Neural cell (in vitro differentiated cells): ENCODE measurements around the gene ACTN2. TPM values are rescaled to one million over a fixed set of nuclear protein-coding genes. Genes with fewer than 3 reads are reported as not detected.

Source experiments
- H2AFZ ChIP-seq: fragments of 200-600, 300-800 bp; sonication (generic), shearing (Covaris generic); 2 replicates; pipeline ENCODE4 v1.6.0; 2014; ENCODE audit warnings: low read depth, mild to moderate bottlenecking, antibody characterized with exemption, low read length, moderate library complexity
- H3F3A ChIP-seq: fragments of 200-600 bp; shearing (Covaris generic); 2 replicates; pipeline ENCODE4 v1.6.1; 2016; ENCODE audit warnings: mild to moderate bottlenecking, moderate library complexity, mixed read lengths, antibody characterized with exemption, low read length; ENCODE audit not compliant: insufficient read depth, poor library complexity, severe bottlenecking
- H3K27ac ChIP-seq: fragments of 200-600, 300-800 bp; sonication (generic), shearing (Covaris generic); 2 replicates; pipeline ENCODE4 v1.5.1; 2014; ENCODE audit warnings: mild to moderate bottlenecking, low read length, moderate library complexity
- H3K27me3 ChIP-seq: fragments of 300-800, 200-600 bp; sonication (generic), shearing (Covaris generic); 2 replicates; pipeline ENCODE4 v1.6.0; 2014; ENCODE audit warnings: mild to moderate bottlenecking, low read depth, low read length, moderate library complexity; ENCODE audit not compliant: insufficient read depth
- H3K36me3 ChIP-seq: fragments of 300-800, 200-600 bp; sonication (generic), shearing (Covaris generic); 2 replicates; pipeline ENCODE4 v1.5.1; 2014; ENCODE audit warnings: mild to moderate bottlenecking, antibody characterized with exemption, low read length, moderate library complexity; ENCODE audit not compliant: insufficient read depth
- H3K4me2 ChIP-seq: fragments of 300-800, 200-600 bp; sonication (generic), shearing (Covaris generic); 2 replicates; pipeline ENCODE4 v1.6.0; 2014; ENCODE audit warnings: mild to moderate bottlenecking, low read length
- H3K4me3 ChIP-seq: fragments of 300-800, 200-600 bp; sonication (generic), shearing (Covaris generic); 2 replicates; pipeline ENCODE4 v1.5.1; 2014; ENCODE audit warnings: mild to moderate bottlenecking, low read length, moderate library complexity
- H3K79me2 ChIP-seq: fragments of 200-600 bp; shearing (Covaris generic); replicated peaks from 2 replicates; pipeline ENCODE4 v1.6.0; 2014; ENCODE audit warnings: mild to moderate bottlenecking, low read length, moderate library complexity; ENCODE audit not compliant: insufficient read depth
- H3K9ac ChIP-seq: fragments of 300-800, 200-600 bp; sonication (generic), shearing (Covaris generic); 2 replicates; pipeline ENCODE4 v1.6.1; 2016; ENCODE audit warnings: mild to moderate bottlenecking, low read length, mixed read lengths
- H3K9me2 ChIP-seq: fragments of 200-600 bp; shearing (Covaris generic); 2 replicates; pipeline ENCODE4 v1.6.1; 2016; ENCODE audit warnings: mild to moderate bottlenecking, low read length, mixed read lengths; ENCODE audit not compliant: insufficient read depth
- H3K9me3 ChIP-seq: fragments of 200-600, 300-800 bp; sonication (generic), shearing (Covaris generic); 2 replicates; pipeline ENCODE4 v1.6.1; 2016; ENCODE audit warnings: mild to moderate bottlenecking, mixed run types, low read length, moderate library complexity, mixed read lengths
- H4K20me1 ChIP-seq: fragments of 200-600 bp; shearing (Covaris generic); 2 replicates; pipeline ENCODE4 v1.6.1; 2016; ENCODE audit warnings: mild to moderate bottlenecking, mixed run types; ENCODE audit not compliant: insufficient read depth
- CTCF ChIP-seq: fragments of 450-650 bp; IDR thresholded peaks from 2 replicates; pipeline ENCODE4 v1.5.1; 2014; ENCODE audit warnings: antibody characterized with exemption, mild to moderate bottlenecking, moderate library complexity; ENCODE audit not compliant: poor library complexity, severe bottlenecking
- EP300 ChIP-seq: fragments of 450-650 bp; conservative IDR thresholded peaks from 2 replicates; pipeline ENCODE4 v1.6.1; 2014; ENCODE audit warnings: antibody characterized with exemption, mild to moderate bottlenecking, moderate library complexity; ENCODE audit not compliant: poor library complexity, severe bottlenecking
- EZH2 ChIP-seq: fragments of 200-600, 300-800 bp; shearing (Covaris generic), sonication (generic); IDR thresholded peaks from 2 replicates; pipeline ENCODE4 v1.6.1; 2014; ENCODE audit warnings: antibody characterized with exemption, low read length, borderline replicate concordance, mild to moderate bottlenecking; ENCODE audit not compliant: insufficient read depth, poor library complexity, severe bottlenecking
- MXI1 ChIP-seq: fragments of 450-650 bp; conservative IDR thresholded peaks from 2 replicates; pipeline ENCODE4 v1.6.1; 2014; ENCODE audit warnings: antibody characterized with exemption, mild to moderate bottlenecking; ENCODE audit not compliant: poor library complexity, severe bottlenecking
- POLR2AphosphoS5 ChIP-seq: IDR thresholded peaks from 2 replicates; pipeline ENCODE4 v1.6.1; 2012
- RAD21 ChIP-seq: fragments of 450-650 bp; conservative IDR thresholded peaks from 2 replicates; pipeline ENCODE4 v1.6.1; 2014; ENCODE audit warnings: antibody characterized with exemption, mild to moderate bottlenecking, moderate library complexity
- REST ChIP-seq: IDR thresholded peaks from 2 replicates; pipeline ENCODE4 v1.6.1; 2012; ENCODE audit warnings: borderline replicate concordance
- SMC3 ChIP-seq: fragments of 450-650 bp; conservative IDR thresholded peaks from 2 replicates; pipeline ENCODE4 v1.6.1; 2014; ENCODE audit warnings: antibody characterized with exemption, mild to moderate bottlenecking, moderate library complexity; ENCODE audit not compliant: poor library complexity
- TAF1 ChIP-seq: IDR thresholded peaks from 2 replicates; pipeline ENCODE4 v1.6.1; 2012; ENCODE audit warnings: low read depth
- polyA plus RNA-seq: library from polyadenylated mRNA; depleted of rRNA; stranded (reverse); fragments of >200 nt; gene quantifications from 2 replicates; pipeline ENCODE4 v1.2.3, GENCODE V29; 2014

Gene ACTN2
- polyA plus RNA-seq, 1 donor from 2014 or later: 6.1 TPM

- no peak for TF ChIP-seq RAD21
- no peak for TF ChIP-seq EP300
- TF ChIP-seq EZH2: no peak
- TF ChIP-seq SMC3: no peak
- TF ChIP-seq MXI1: no peak
- no peak for TF ChIP-seq CTCF
- no peak for TF ChIP-seq TAF1
- no peak for TF ChIP-seq REST
- no peak for TF ChIP-seq POLR2AphosphoS5
- Histone ChIP-seq H3K79me2 (no peaks in the 10 kb centered on the region), H3K27me3 (no peaks in the 10 kb centered on the region), H3K9me2 (no peaks in the 10 kb centered on the region), H3K9me3 (no peaks in the 10 kb centered on the region), H3F3A (no peaks in the 10 kb centered on the region), H3K9ac (no peak overlapping the region), H3K4me3 (no peak overlapping the region), H3K4me2 (no peak overlapping the region), H3K27ac (no peak overlapping the region), H3K36me3 (no peaks in the 10 kb centered on the region), H2AFZ (no peak overlapping the region), H4K20me1 (no peaks in the 10 kb centered on the region)
These were observed 80.2 kb downstream of the ACTN2 start for GRCh38 chr1:236766506-236766905.

GRCh38 chr1:236767276-236767675 lies 81.0 kb downstream of the ACTN2 start:
- no peak overlapping the region for H2AFZ ChIP-seq
- no peaks in the 10 kb centered on the region for H3F3A ChIP-seq
- H3K9me2 ChIP-seq: no peaks in the 10 kb centered on the region
- H3K4me3 ChIP-seq: no peak overlapping the region
- no peaks in the 10 kb centered on the region for H3K36me3 ChIP-seq
- no peak overlapping the region for H3K4me2 ChIP-seq
- TF ChIP-seq MXI1 (no peak), POLR2AphosphoS5 (no peak), CTCF (no peak), EP300 (no peak), SMC3 (no peak), TAF1 (no peak), RAD21 (no peak), EZH2 (no peak), REST (no peak)
- H3K9ac ChIP-seq: no peak overlapping the region
- H3K79me2 ChIP-seq: no peaks in the 10 kb centered on the region
- no peak overlapping the region for H3K27ac ChIP-seq
- no peaks in the 10 kb centered on the region for H3K27me3 ChIP-seq
- H4K20me1 ChIP-seq: no peaks in the 10 kb centered on the region
- H3K9me3 ChIP-seq: no peaks in the 10 kb centered on the region
